Stromal cell of bone marrow (primary cell): ENCODE results near the gene SMCO1.
"Not testable (repeated sequence)": the region's sequence is repeated elsewhere in the genome, so short reads cannot be mapped to it uniquely, and the experiment has no call there.

ENCODE experiments used
- DNase-seq: peaks from one replicate; pipeline ENCODE4 v3.0.0-alpha.2; 2012; ENCODE audit warnings: low read depth

Gene SMCO1

DNA sequence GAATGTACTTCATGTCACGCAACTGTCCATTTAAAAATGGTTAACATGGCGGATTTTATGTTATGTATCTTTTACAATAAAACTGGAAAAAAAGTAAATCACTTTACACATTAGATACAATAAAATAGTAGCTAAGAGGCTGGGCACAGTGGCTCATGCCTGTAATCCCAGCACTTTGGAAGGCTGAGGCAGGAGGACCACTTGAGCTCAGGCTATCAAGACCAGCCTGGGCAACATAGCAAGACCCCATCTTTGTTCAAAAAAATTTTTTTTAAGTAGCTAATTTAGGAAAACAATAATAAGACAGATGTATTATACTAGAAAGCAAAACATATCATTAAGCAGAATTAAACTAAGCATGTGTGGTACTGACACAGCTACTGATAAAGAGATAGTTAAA lies 23.1 kb downstream of the SMCO1 start:
- no peak for DNase-seq

DNA sequence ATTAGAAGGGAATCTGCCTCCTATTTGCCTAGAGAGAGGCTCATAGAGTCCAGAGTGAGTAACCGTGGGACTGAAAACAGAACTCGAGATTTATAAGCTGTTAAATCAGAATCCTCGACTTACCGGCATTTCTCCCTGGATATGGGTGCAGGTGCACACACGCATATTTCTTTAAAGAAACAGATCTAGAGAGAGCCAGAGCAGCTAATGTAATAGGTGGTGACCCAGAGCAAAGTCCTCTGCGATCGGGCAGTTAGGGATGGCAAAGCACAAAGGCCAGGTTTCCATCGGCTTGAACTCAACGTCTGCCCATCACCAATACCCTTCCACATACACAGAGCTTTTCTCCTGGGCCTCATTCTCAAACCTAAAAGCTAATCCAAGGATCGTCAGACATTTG lies 25.4 kb downstream of the SMCO1 start:
- no peak for DNase-seq

DNA sequence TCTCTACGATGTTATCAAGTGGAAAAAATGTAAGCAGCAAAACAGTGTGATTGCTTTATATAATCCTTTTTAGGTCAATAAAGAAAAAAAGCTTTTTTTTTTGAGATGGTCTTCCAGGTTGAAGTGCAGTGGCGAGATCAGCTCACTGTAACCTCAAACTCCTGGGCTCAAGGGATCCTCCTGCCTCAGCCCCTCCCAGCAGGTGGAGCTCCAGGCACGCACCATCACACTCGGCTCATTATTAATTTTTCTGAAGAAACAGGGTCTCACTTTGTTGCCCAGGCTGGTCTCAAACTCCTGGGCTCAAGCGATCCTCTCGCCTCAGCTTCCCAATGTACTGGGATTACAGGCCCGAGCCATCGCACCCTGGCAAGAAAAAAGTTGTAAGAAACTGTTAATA lies 28.9 kb downstream of the SMCO1 start:
- no peak for DNase-seq

DNA sequence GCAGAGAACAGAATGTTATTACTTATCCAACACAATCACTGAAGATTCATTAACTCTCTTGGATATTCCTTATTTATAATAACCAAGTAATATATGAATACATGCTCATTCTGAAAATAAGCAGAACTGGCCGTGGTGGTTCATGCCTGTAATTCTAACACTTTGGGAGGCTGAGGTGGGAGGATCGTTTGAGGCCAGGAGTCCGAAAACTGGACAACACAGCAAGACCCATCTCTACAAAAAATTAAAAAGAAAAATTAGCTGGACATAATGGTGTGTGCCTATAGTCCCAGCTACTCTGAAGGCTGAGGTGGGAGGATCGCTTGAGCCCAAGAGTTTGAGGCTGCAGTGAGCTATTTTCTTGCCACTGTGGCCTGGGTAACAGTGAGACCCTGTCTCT lies 37.5 kb downstream of the SMCO1 start:
- no peak for DNase-seq

DNA sequence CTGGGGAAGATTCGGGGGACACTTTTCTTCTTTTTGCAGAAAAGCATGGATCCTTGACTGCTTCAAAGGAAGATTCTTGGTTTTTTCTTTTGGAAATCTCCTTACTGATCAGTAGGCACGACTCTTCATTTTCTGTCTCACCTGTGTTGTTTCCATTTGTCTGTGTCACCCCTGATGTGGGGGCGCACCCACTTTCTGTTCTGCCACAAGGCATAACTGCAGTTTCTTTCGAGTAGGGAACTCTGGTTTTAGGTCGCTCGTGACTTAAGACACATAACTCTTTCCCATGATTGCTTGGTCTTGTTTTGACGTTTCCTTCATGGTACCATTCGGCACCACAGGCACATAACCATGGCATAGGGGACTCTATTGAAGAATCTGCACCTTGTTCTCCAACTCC lies 42.9 kb downstream of the SMCO1 start:
- no peak for DNase-seq

DNA sequence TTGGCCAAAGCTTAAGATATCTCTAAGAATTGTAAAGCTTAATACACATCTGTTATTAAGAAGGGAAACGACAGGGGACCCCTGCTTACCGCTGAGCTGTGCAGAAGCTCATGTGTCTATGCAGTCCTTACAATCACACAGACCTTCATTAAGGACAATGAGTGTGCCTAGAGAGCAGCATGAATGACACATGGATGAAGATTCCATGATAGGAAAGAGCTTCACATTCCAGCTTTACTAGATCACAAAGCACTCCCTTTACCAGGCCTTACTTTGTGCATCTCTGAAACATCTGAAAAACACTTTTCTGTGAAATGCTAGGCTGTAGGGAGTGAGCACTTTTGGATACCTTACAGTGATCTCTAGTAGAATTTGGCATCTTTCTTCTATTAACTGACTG lies 43.6 kb downstream of the SMCO1 start:
- DNase-seq, result no peak

DNA sequence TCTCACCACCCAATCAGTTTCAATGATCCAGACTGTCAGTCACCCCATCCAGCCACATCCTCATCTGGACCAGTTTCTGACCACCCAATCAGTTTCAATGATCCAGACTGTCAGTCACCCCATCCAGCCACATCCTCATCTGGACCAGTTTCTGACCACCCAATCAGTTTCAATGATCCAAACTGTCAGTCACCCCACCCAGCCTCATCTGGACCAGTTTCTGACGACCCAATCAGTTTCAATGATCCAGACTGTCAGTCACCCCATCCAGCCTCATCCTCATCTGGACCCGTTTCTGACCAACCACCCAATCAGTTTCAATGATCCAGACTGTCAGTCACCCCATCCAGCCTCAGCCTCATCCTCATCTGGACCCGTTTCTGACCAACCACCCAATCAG lies 45.0 kb downstream of the SMCO1 start:
- not testable (repeated sequence) for DNase-seq

DNA sequence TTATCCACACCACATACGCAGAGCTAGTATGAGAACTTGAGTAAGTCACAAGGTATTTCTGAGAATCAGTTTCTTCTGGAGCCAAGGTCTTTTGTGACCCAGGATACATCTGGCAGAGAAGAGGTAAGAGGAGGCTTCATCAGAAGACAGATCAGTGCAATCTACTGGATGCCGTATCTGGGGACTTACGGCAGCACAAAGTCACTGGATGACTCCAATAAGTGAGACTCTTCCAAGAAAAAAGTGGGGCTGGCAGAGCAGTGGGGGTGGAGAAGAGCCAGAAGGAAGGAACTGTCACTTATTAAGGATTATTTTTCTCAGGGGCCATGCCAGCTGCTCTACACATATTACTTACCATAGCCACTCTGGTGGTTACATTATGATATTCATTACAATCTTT lies 51.3 kb downstream of the SMCO1 start:
- no peak for DNase-seq

DNA sequence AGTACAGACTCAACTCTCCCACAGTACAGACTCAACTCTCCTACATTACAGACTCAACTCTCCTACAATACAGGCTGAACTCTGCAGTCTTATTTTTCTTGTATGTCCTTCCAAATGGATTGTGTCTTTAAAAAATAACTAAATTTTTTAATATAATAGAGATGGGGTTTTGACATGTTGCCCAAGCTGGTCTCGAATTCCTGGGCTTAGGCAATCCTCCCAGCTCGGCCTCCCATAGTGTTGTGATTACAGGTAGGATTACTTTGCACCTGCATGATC lies 51.7 kb downstream of the SMCO1 start:
- no peak for DNase-seq

DNA sequence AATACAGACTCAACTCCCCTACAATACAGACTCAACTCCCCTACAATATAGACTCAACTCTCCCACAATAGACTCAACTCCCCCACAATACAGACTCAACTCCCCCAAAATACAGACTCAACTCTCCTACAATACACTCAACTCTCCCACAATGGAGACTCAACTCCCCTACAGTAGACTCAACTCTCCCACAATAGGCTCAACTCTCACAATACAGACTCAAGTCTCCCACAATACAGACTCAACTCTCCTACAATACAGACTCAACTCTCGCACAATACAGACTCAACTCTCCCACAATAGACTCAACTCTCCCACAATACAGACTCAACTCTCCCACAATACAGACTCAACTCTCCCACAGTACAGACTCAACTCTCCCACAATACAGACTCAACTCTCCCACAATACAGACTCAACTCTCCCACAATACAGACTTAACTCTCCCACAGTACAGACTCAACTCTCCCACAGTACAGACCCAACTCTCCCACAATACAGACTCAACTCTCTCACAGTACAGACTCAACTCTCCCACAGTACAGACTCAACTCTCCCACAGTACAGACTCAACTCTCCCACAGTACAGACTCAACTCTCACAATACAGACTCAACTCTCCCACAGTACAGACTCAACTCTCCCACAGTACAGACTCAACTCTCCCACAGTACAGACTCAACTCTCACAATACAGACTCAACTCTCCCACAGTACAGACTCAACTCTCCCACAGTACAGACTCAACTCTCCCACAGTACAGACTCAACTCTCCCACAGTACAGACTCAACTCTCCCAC lies 52.3 kb downstream of the SMCO1 start:
- DNase-seq, result not testable (repeated sequence)

DNA sequence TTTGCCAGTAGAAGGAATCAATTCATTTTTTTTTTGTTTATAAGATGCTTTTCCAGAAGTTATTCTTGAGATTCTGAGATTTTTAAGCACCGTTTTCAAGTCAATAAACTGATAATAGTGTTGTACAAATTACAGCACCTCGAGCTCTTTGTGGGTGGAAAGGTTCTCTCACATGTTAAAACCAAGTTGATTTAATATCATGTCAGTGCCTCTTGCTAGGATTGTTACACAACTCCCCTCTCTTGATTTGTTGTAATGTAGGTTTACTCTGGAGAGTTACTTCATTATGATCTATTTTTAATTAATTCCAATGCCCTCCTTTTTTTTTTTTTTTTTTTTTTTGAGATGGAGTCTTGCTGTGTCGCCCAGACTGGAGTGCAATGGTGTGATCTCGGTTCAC lies 57.1 kb downstream of the SMCO1 start:
- no peak for DNase-seq

DNA sequence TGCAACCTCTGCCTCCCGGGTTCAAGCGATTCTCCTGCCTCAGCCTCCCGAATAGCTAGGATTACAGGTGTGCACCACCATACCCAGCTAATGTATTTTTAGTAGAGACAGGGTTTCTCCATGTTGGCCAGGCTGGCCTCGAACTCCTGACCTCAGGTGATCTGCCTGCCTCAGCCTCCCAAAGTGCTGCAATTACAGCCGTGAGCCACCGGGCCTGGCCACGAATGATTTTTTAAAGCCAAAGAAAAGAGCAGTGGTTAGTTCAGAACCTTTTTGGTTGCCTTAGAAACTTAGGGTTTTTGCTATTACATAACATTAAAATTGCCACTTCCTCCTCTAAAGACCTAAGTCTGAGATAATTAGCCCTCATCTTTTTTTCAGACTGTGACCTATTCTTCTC lies 57.7 kb downstream of the SMCO1 start:
- not testable (repeated sequence) for DNase-seq
